HG02759 (cell line): ENCODE data around the gene HSPBP1.

Experiments used
- ATAC-seq: cut with Tn5 transposase; IDR thresholded peaks from one replicate; pipeline ENCODE4 v1.9.1; 2021; ENCODE audit warnings: mild to moderate bottlenecking, moderate library complexity; ENCODE audit not compliant: unreplicated experiment

Gene HSPBP1

DNA sequence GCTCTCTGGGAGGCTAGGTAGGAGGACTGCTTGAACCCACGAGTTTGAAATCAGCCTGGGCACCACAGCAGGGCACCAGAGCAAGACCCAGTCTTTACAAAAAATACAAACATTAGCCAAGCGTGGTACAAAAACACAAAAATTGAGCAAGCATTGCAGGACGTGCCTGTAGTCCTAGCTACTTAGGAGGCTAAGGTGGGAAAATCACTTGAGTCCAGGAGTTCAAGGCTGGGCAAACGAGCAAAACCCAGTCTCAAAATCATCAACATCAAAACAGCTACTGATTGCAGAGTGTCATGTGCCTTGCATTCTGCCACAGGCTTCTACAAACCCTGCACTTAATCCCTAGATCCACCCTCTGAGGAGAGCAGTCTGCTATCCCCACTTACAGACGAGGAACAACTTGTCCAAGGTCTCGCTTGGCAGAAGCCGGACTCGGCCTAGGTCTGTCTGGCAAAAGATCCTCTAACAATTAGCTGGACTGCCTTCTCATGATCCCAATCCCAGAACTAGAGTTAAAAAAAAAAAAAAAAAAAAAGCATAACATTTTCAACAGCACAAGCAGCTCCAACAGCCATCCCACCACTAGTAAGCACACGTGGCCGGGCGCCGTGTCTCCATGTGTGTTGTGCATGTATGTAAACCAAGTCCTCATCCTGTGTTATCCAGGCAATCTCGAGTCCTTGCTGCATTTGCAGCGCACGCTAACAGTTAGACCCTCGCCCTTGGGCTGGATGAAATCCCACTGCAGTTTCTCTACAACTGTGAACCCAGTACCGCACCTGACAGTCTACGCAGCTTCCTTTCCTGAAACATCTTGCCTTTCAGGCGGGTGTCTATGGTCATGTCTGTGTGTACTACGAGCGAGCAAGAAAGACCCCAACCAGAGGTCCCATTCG lies 23.1 kb downstream of the HSPBP1 start:
- ATAC-seq: no peak

GRCh38 chr19:55255618-55256423 lies 24.1 kb downstream of the HSPBP1 start:
- no peak for ATAC-seq

DNA sequence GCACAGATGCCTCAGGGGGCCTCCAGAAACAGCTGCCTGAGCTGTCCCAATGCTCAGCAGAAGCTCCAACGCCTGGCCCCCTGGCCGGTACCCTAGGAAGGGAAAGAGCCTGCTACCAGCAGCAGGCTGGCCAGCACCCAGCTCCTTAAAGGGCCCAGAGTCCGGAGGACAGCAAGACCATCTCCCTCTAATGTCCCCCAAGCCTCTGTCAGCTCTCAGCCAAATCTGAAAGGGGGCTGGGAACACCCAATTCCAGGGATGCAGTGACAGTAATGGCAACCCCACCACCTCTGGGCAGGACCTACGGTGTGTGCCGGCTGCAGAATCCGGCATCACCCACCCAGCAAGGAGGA lies 25.3 kb downstream of the HSPBP1 start:
- ATAC-seq: no peak

DNA sequence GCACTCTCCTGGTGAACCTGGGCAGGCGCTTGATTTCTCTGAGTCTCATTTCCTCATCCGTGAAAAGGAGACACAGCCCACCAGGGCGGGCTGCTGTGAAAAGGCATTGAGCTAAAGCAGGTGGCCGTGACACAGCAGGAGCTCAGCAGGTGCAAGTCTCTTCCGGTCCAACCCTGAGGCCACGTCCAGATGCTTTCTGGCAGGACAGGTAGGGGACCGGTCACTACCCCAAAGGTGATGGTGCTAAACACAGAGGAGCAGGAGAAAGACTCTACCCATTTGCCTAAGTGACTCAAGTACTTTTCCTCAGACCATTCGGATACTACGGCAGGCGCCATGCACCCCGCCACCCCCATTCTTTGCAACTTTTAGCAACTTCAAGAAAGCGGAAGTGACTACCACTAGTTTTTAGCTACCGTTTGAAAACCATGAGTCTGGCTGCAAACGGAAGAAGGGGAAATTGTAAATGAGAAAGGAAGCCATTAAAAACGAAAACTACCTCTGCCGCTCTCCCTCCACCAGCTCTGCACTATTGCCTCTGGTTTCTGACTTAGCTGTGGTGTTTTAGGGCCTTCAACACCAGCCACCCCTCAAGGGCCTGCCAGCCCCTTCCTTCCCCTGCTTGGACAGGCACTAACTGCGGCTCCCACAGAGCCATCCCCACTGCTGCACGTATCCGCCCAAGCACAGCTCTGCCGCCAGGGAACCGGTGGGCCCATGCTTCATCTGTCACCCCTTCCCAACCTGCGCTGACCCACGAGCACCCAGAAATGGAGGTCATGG lies 25.9 kb downstream of the HSPBP1 start:
- peak; percentile 38 for ATAC-seq

DNA sequence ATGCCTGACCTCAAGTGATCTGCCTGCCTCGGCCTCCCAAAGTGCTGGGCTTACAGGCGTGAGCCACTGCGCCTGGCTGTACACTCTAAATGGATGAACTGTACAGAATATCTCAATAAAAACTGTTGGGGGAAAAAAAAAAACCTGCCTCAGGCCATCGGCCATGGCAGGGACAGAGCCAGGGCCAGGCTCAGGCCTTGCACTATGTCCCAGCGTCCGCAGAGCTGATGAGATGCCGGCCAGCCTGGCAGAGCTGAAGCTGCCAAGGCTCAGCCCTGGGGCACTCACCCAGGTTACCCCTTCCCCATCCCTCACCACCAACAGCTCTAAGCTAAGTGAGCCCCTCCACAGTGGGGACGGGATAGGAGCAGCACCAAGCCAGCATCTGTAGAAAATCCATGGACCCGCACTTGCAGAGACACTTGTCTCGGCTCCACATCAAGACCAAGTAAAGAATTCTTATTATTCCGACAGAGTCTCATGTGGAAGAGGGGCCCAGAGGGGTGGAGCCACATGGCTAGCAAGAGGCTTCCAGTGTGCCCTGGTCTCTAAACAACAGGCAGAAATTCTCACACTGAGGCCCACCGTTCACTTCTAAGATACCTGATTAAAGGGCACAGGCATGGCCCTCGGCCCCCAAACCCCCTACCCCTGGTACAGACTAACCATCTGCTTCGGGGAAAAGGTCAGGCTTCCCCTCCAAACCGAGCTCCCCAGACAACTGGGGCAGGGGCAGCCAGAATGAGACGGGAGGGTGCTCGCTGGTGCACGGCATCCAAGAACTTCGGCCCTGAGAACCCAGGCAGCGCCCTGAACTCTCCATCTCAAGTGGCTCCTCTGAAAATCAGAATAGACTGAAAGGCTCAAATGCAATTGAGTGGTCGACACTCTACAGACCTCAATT lies 26.9 kb downstream of the HSPBP1 start:
- ATAC-seq: no peak

GRCh38 chr19:55251341-55252081 lies 28.4 kb downstream of the HSPBP1 start:
- ATAC-seq: no peak

- ATAC-seq: no peak
Observed at GRCh38 chr19:55250262-55251036, 29.5 kb downstream of the HSPBP1 start.

DNA sequence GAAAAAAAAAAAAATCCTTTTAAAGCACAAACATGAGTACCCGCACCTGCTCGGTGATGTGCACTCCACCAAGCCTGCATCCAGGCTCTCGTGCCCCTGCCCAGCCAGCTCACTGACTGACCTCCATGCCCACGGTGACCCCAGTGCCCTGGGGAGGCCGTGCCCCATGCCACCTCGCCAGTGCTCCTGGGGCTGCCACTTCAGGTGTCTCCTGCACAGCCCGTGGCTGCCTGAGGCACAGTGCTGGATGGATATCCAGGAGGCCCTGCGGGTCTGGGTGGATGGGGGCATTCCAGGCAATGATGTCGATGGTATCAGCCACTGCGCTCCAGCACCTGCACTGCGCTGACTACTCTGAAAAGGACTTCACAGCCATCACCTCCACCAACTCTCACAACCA lies 30.1 kb downstream of the HSPBP1 start:
- no peak for ATAC-seq

GRCh38 chr19:55248704-55249103 lies 31.2 kb downstream of the HSPBP1 start:
- ATAC-seq: no peak

DNA sequence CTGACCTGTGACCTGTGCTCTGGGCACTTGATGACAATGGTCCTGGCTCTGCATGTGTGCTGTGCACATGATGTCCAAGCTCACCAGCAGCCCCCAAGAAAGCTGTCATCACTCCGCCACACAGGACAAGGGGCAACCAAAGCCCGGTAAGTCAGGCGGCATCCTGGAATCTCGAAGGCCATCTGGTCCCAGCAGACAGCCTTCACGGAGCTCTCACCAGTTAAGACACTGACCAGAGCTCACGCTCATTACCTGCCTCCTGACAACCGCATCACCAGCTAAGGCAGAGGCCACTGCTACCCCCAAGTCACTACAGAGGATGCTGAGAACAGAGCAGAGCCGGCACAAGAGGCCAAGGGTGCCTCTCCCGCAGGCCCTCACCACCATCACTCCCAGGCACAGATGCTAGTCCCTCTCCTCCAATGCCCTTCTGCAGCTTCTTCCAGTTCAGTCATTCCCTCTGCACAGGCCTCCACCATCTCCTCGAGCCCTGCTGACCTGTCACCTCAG lies 31.7 kb downstream of the HSPBP1 start:
- ATAC-seq: no peak

DNA sequence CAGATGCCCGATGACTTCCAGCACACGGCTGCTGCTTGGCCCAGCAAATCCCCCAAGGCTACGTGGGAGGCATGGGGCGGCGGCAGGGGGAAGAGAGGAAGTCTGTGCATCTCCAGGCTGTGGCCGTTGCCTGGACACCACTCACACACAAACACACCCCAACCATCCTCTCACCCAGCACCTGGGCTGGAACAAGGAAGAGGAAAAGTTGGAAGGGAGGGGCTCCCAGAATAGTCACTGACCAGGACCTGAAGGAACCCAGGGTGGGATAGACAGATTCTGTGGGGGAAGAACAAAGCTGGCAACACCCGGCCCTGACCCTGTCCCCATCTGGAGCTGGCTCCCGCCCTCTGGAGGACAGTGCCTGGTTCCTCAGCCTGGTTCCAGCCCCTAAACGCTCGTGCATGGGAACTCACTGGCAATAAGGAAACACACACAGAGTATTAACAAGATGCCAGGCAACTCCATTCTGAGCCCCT lies 32.2 kb downstream of the HSPBP1 start:
- ATAC-seq: no peak

- no peak for ATAC-seq
Observed at GRCh38 chr19:55246462-55247451, 33.2 kb downstream of the HSPBP1 start.

GRCh38 chr19:55245236-55245904 lies 34.5 kb downstream of the HSPBP1 start:
- no peak for ATAC-seq

DNA sequence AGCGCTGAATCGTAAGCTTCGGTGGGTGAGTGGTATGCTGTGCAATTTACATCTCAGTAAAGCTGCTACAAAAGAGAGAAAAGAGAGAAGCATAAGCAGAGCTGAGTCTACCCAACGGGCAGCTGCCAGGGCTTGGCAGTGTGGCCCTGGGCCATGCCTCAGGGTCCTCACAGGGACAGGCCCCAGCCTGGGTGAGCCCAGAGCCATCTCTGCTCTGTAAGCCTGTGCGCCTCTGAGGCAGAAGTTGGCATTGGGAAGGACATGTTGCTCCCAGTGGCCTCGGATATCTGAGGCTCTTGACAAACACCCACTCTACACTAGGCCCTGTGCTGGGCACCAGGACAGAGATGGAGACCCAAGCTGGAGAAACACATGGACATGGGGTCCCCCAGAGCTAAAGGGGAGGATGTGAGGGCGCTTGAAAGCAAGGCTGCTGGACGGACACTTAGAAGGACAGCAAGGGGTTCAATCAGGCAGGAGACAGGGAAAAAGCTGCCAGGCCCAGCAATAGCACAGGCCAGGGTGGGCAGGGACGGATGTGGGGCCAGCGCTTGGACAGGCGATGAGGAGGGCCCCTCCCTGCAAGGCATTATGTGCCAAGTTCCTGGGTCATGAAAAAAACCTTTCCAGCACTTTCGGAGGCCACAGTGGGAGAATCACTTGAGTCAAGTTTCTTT lies 35.8 kb downstream of the HSPBP1 start:
- no peak for ATAC-seq

- no peak for ATAC-seq
Observed at GRCh38 chr19:55242517-55242916, 37.4 kb downstream of the HSPBP1 start.

- ATAC-seq: no peak
Observed at GRCh38 chr19:55241935-55242464, 37.9 kb downstream of the HSPBP1 start.
